HepG2 (cell line): ENCODE measurements around the gene MAP1LC3B. TPM values are rescaled to one million over a fixed set of nuclear protein-coding genes. Genes with fewer than 3 reads are reported as not detected.
A peak's percentile ranks its signal among the peaks of the same experiment; 100 is the strongest.

ENCODE experiments used
- ATF7-NPFF ChIP-seq: sonication (generic); formaldehyde crosslinking; IDR thresholded peaks from 2 replicates; pipeline ENCODE4 v1.8.1; 2023; ENCODE audit warnings: mild to moderate bottlenecking, low read depth, missing genetic modification reagents, moderate library complexity
- HINFP ChIP-seq: sonication (generic); formaldehyde crosslinking; IDR thresholded peaks from 2 replicates; pipeline ENCODE4 v1.4.0; 2020; ENCODE audit warnings: low read depth, mild to moderate bottlenecking, missing genetic modification reagents
- HMG20A ChIP-seq: IDR thresholded peaks from 2 replicates; pipeline ENCODE4 v1.6.1; 2016; ENCODE audit warnings: borderline replicate concordance
- LBX2 ChIP-seq: sonication (generic); formaldehyde crosslinking; IDR thresholded peaks from 2 replicates; pipeline ENCODE4 v1.5.0; 2020; ENCODE audit warnings: missing genetic modification reagents, mild to moderate bottlenecking, borderline replicate concordance
- MED8 ChIP-seq: sonication (generic); formaldehyde crosslinking; IDR thresholded peaks from 2 replicates; pipeline ENCODE4 v1.8.1; 2023; ENCODE audit warnings: mild to moderate bottlenecking, missing genetic modification reagents; ENCODE audit not compliant: insufficient replicate concordance
- MEF2D ChIP-seq: sonication (generic); formaldehyde crosslinking; IDR thresholded peaks from 2 replicates; pipeline ENCODE4 v1.5.1; 2020; ENCODE audit warnings: mild to moderate bottlenecking, missing genetic modification reagents
- NFKB2 ChIP-seq: sonication (generic); formaldehyde crosslinking; IDR thresholded peaks from 2 replicates; pipeline ENCODE4 v1.4.0; 2020; ENCODE audit warnings: missing genetic modification reagents, borderline replicate concordance
- RORA ChIP-seq: sonication (generic); formaldehyde crosslinking; IDR thresholded peaks from 2 replicates; pipeline ENCODE4 v1.5.0; 2020; ENCODE audit warnings: mild to moderate bottlenecking, missing genetic modification reagents, moderate library complexity
- SALL1 ChIP-seq: sonication (generic); formaldehyde crosslinking; IDR thresholded peaks from 2 replicates; pipeline ENCODE4 v1.8.0; 2022; ENCODE audit warnings: mild to moderate bottlenecking, missing genetic modification reagents
- SCMH1 ChIP-seq: sonication (generic); formaldehyde crosslinking; IDR thresholded peaks from 2 replicates; pipeline ENCODE4 v1.9.0; 2021; ENCODE audit warnings: missing genetic modification reagents, mild to moderate bottlenecking, borderline replicate concordance
- SMARCE1 ChIP-seq: fragments of 450-650 bp; IDR thresholded peaks from 2 replicates; pipeline ENCODE4 v1.6.1; 2017; ENCODE audit warnings: borderline replicate concordance
- STAT5B ChIP-seq: sonication (generic); formaldehyde crosslinking; IDR thresholded peaks from 2 replicates; pipeline ENCODE4 v1.4.0; 2020; ENCODE audit warnings: missing genetic modification reagents
- U2AF2 ChIP-seq: fragments of 200-400 bp; formaldehyde crosslinking; IDR thresholded peaks from 2 replicates; pipeline ENCODE4 v1.6.1; 2017; ENCODE audit warnings: low read depth, mild to moderate bottlenecking, low read length
- ZBTB34 ChIP-seq: sonication (generic); formaldehyde crosslinking; IDR thresholded peaks from 2 replicates; pipeline ENCODE4 v1.8.0; 2022; ENCODE audit warnings: mild to moderate bottlenecking, missing genetic modification reagents
- ZFY ChIP-seq: sonication (generic); formaldehyde crosslinking; IDR thresholded peaks from 2 replicates; pipeline ENCODE4 v1.4.0; 2020; ENCODE audit warnings: missing genetic modification reagents
- ZIK1 ChIP-seq: sonication (generic); formaldehyde crosslinking; IDR thresholded peaks from 2 replicates; pipeline ENCODE4 v1.5.0; 2020; ENCODE audit warnings: mild to moderate bottlenecking, low read depth, missing genetic modification reagents, borderline replicate concordance
- ZNF230 ChIP-seq: sonication (generic); formaldehyde crosslinking; IDR thresholded peaks from 2 replicates; pipeline ENCODE4 v1.4.0; 2020; ENCODE audit warnings: mild to moderate bottlenecking, missing genetic modification reagents
- ZNF256 ChIP-seq: sonication (generic); formaldehyde crosslinking; conservative IDR thresholded peaks from 2 replicates; pipeline ENCODE4 v1.4.0; 2020; ENCODE audit warnings: missing genetic modification reagents
- ZNF317 ChIP-seq: sonication (generic); formaldehyde crosslinking; IDR thresholded peaks from 2 replicates; pipeline ENCODE4 v1.5.0; 2020; ENCODE audit warnings: mild to moderate bottlenecking, missing genetic modification reagents
- ZNF34 ChIP-seq: sonication (generic); formaldehyde crosslinking; IDR thresholded peaks from 2 replicates; pipeline ENCODE4 v1.4.0; 2020; ENCODE audit warnings: mild to moderate bottlenecking, missing genetic modification reagents, borderline replicate concordance
- ZNF562 ChIP-seq: sonication (generic); formaldehyde crosslinking; IDR thresholded peaks from 2 replicates; pipeline ENCODE4 v1.8.0; 2022; ENCODE audit warnings: missing genetic modification reagents, borderline replicate concordance
- ZNF567 ChIP-seq: sonication (generic); formaldehyde crosslinking; IDR thresholded peaks from 2 replicates; pipeline ENCODE4 v1.8.1; 2023; ENCODE audit warnings: mild to moderate bottlenecking, missing genetic modification reagents, borderline replicate concordance
- ZNF672 ChIP-seq: sonication (generic); formaldehyde crosslinking; IDR thresholded peaks from 2 replicates; pipeline ENCODE4 v1.8.1; 2022; ENCODE audit warnings: missing genetic modification reagents
- ZNF747 ChIP-seq: sonication (generic); formaldehyde crosslinking; IDR thresholded peaks from 2 replicates; pipeline ENCODE4 v1.8.1; 2023; ENCODE audit warnings: missing genetic modification reagents, mild to moderate bottlenecking, borderline replicate concordance
- ZNF781 ChIP-seq: sonication (generic); formaldehyde crosslinking; IDR thresholded peaks from 2 replicates; pipeline ENCODE4 v1.5.1; 2020; ENCODE audit warnings: borderline replicate concordance, mild to moderate bottlenecking, missing genetic modification reagents; ENCODE audit errors: not compliant biosample characterization
- ZSCAN21 ChIP-seq: sonication (generic); formaldehyde crosslinking; IDR thresholded peaks from 2 replicates; pipeline ENCODE4 v1.8.0; 2022; ENCODE audit warnings: mild to moderate bottlenecking, missing genetic modification reagents, moderate library complexity, borderline replicate concordance
- polyA plus RNA-seq, 8 experiments: library from polyadenylated mRNA; depleted of rRNA in 3 of 8; stranded (reverse) in 7 of 8; unstranded in 1 of 8; fragments of >200 nt; fragmentation: Illumina TruSeq in 4 of 8; extraction: Trizol in 4 of 8; gene quantifications; 2 replicates each; pipeline versions ENCODE4 v1.2.1 to v1.2.3, GENCODE V29; 2011 to 2016; ENCODE audit warnings: low read depth in 4 of 8, missing spikeins in 1 of 8, mixed read lengths in 1 of 8; ENCODE audit not compliant: insufficient read depth in 1 of 8
- total RNA-seq, 5 experiments: library from RNA; depleted of rRNA; stranded (reverse); fragments of >200 nt; fragmentation: Illumina TruSeq; extraction: Trizol; gene quantifications; 2 replicates each; pipeline ENCODE4 v1.2.3, GENCODE V29; 2016; ENCODE audit warnings: low read depth in 1 of 5

Gene MAP1LC3B
- total and polyA plus RNA-seq, 2 of the 13 experiments (the other 11 are each of a cell fraction or from before 2014, with no cell fraction given) = 15.7 to 37.4 TPM

DNA sequence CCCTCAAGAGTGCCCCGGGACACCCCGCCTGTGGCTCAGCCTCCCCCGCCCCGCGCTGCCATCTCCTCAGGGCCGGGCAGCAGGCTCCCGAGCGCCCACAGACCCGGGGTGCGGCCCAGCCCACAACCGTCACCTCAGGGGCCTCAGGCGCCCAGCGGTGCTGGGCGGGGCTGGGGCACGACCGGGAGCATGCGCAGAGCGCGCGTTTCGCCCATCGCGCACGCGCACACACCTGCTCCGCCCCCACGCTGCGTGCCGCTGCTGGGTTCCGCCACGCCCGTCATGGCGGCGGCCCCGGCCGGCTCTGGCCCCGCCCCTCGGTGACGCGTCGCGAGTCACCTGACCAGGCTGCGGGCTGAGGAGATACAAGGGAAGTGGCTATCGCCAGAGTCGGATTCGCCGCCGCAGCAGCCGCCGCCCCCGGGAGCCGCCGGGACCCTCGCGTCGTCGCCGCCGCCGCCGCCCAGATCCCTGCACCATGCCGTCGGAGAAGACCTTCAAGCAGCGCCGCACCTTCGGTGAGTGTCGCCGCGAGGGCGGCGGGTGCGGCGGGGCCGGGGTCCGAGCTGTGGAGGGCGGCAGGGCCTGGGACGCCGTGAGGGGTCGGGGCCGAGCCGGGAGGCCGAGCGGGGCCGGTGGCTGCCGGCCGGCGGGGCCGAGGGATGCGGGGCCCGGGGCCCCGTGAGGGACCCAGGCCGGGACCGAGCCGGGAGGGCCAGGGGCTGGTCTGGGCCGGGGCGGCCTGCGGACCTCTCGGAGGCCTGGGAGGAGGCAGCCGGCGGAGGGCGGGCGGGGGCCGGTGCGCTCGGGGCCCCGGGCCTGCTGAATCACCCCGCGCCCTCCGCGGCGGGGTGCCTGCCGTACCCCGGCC is at the start of gene MAP1LC3B (continued):
- 0 out of 2 replicates have a peak, but pooled peaks have one; percentile 63 for TF ChIP-seq HINFP (CRISPR knock-in tag)
- peak; percentile 85 for TF ChIP-seq ZNF256 (CRISPR knock-in tag)
- peak; percentile 53; the same call in 1 of the 2 replicates for TF ChIP-seq MEF2D (CRISPR knock-in tag)
- TF ChIP-seq ZNF747 (CRISPR knock-in tag) = peak; percentile 89
- TF ChIP-seq ZNF317 (CRISPR knock-in tag) = no peak
- TF ChIP-seq ZNF781 = no peak
- TF ChIP-seq ZNF230 (CRISPR knock-in tag) = peak; percentile 96
- TF ChIP-seq ZNF562 (CRISPR knock-in tag) = no peak
- TF ChIP-seq U2AF2 = no peak
- TF ChIP-seq ZSCAN21 = peak; percentile 94
- TF ChIP-seq STAT5B (CRISPR knock-in tag) = no peak; the same call in 1 of the 2 replicates
- TF ChIP-seq ATF7-NPFF (CRISPR knock-in tag) = peak; percentile 96
- TF ChIP-seq ZFY (CRISPR knock-in tag) = peak; percentile 92
- TF ChIP-seq SCMH1 (CRISPR knock-in tag) = no peak
- TF ChIP-seq SALL1 (CRISPR knock-in tag) = peak; percentile 92
- 0 out of 2 replicates have a peak, but pooled peaks have one; percentile 33 for TF ChIP-seq ZBTB34 (CRISPR knock-in tag)
- TF ChIP-seq ZNF672 (CRISPR knock-in tag) = 0 out of 2 replicates have a peak, but pooled peaks have one; percentile 64
- TF ChIP-seq NFKB2 (CRISPR knock-in tag) = peak; percentile 57
- no peak; the same call in 1 of the 2 replicates for TF ChIP-seq ZNF567 (CRISPR knock-in tag)
- peak; percentile 70 for TF ChIP-seq MED8 (CRISPR knock-in tag)
- peak; percentile 83; the same call in 1 of the 2 replicates for TF ChIP-seq ZIK1 (CRISPR knock-in tag)
- TF ChIP-seq ZNF34 = peak; percentile 72; the same call in 1 of the 2 replicates
- TF ChIP-seq SMARCE1 = no peak
- no peak for TF ChIP-seq HMG20A (CRISPR knock-in tag)
- no peak; the same call in 1 of the 2 replicates for TF ChIP-seq LBX2 (CRISPR knock-in tag)
- no peak for TF ChIP-seq RORA (CRISPR knock-in tag)
